IPS-18a (cell line): Measurements from ENCODE around the gene SH3RF2.

ENCODE experiments used
- H3K27ac ChIP-seq: one replicate; pipeline ENCODE4 v1.5.1; 2013; ENCODE audit warnings: low read length
- H3K27me3 ChIP-seq: one replicate; pipeline ENCODE4 v1.6.1; 2013; ENCODE audit warnings: mild to moderate bottlenecking, low read length; ENCODE audit not compliant: control insufficient read depth, insufficient read depth
- H3K36me3 ChIP-seq: one replicate; pipeline ENCODE4 v1.6.1; 2013; ENCODE audit warnings: low read depth, low read length; ENCODE audit not compliant: control insufficient read depth
- H3K4me1 ChIP-seq: one replicate; pipeline ENCODE4 v1.6.1; 2013; ENCODE audit warnings: low read depth, low read length; ENCODE audit not compliant: control insufficient read depth
- H3K4me3 ChIP-seq: one replicate; pipeline ENCODE4 v1.5.1; 2013; ENCODE audit warnings: low read length
- H3K9ac ChIP-seq: one replicate; pipeline ENCODE4 v1.6.1; 2013; ENCODE audit warnings: mild to moderate bottlenecking, low read length, moderate library complexity
- H3K9me3 ChIP-seq: one replicate; pipeline ENCODE4 v1.6.1; 2013; ENCODE audit warnings: low read depth, low read length; ENCODE audit not compliant: control insufficient read depth

Gene SH3RF2

GRCh38 chr5:145922059-145922458, 14.3 kb upstream of the SH3RF2 start:
- Histone ChIP-seq H3K9me3 (no peaks in the 10 kb centered on the region), H3K9ac (no peak overlapping the region), H3K36me3 (no peaks in the 10 kb centered on the region), H3K4me1 (peaks cover 9% of the 10 kb centered on the region), H3K27ac (no peak overlapping the region), H3K4me3 (no peak overlapping the region), H3K27me3 (no peaks in the 10 kb centered on the region)

GRCh38 chr5:145923405-145923804, 13.0 kb upstream of the SH3RF2 start:
- no peaks in the 10 kb centered on the region for H3K9me3 ChIP-seq
- no peak overlapping the region for H3K27ac ChIP-seq
- H3K36me3 ChIP-seq, result no peaks in the 10 kb centered on the region
- peaks cover 9% of the 10 kb centered on the region for H3K4me1 ChIP-seq
- no peaks in the 10 kb centered on the region for H3K27me3 ChIP-seq
- no peak overlapping the region for H3K9ac ChIP-seq
- H3K4me3 ChIP-seq, result no peak overlapping the region

- no peaks in the 10 kb centered on the region for H3K4me1 ChIP-seq
- H3K27me3 ChIP-seq, result no peaks in the 10 kb centered on the region
- no peak overlapping the region for H3K27ac ChIP-seq
- H3K36me3 ChIP-seq, result no peaks in the 10 kb centered on the region
- no peak overlapping the region for H3K9ac ChIP-seq
- no peaks in the 10 kb centered on the region for H3K9me3 ChIP-seq
- no peak overlapping the region for H3K4me3 ChIP-seq
Observed at GRCh38 chr5:145924849-145925248, 11.5 kb upstream of the SH3RF2 start.

DNA sequence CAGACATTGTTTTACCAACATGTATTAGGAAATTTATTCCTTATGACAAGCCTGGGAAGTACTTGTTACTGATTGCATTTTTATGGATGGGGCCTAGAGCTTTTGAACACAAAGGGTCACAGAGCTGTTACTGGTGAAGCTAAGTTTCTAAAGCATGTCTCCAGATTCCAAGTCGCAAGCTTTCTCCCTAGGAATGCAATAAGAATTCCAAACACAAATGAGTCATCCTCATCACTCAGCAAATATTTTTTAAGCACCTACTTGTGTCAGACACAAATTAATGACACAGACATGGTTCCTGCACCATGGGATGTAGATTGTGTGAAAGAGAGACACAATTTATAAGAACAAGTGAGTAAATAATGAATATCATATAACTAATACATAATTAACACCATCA, 11.0 kb upstream of the SH3RF2 start:
- no peaks in the 10 kb centered on the region for H3K27me3 ChIP-seq
- no peak overlapping the region for H3K9ac ChIP-seq
- H3K9me3 ChIP-seq, result no peaks in the 10 kb centered on the region
- no peak overlapping the region for H3K27ac ChIP-seq
- H3K36me3 ChIP-seq, result no peaks in the 10 kb centered on the region
- H3K4me3 ChIP-seq, result no peak overlapping the region
- no peaks in the 10 kb centered on the region for H3K4me1 ChIP-seq

DNA sequence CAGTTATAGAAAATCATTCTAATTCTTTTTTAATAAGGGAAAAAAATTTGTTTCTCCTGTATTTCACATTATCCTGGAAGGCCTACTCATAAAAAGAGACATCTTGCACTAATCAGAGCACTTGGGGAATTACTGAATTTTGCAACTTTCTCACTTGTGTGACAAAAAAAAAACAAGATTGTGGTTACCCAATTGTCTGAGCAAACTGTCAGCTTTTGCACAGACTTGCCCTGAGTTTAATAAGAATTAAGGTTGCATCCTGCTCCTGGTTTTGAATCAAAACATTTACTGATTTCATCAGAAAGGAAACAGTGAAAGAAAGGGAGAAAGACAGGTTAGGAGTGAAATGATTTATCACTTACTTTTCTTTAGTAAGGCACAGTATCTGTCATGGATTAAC, 10.6 kb upstream of the SH3RF2 start:
- Histone ChIP-seq H3K4me1 (no peaks in the 10 kb centered on the region), H3K27me3 (no peaks in the 10 kb centered on the region), H3K9ac (no peak overlapping the region), H3K9me3 (no peaks in the 10 kb centered on the region), H3K4me3 (no peak overlapping the region), H3K36me3 (no peaks in the 10 kb centered on the region), H3K27ac (no peak overlapping the region)

DNA sequence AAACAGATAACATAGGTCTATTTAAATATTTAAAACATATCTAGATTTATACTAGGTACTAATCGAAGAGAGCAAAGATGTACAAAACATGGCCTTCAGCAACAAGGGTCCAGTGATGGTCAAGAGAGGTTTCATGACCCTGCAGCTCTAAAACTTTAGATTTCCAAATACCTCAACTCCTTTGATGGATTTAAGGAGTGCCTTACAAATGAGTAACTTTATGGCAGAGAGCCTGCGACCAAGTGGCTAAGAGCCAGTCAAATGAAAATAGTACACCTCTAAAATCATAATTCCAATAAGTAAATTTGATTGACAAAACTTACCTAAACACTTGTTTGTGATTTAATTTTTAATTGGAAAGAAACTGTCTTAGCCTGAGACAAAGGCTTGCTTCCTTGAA, 4.7 kb upstream of the SH3RF2 start:
- no peak overlapping the region for H3K4me3 ChIP-seq
- peaks cover 10% of the 10 kb centered on the region for H3K4me1 ChIP-seq
- no peaks in the 10 kb centered on the region for H3K27me3 ChIP-seq
- no peaks in the 10 kb centered on the region for H3K36me3 ChIP-seq
- H3K27ac ChIP-seq, result no peak overlapping the region
- H3K9me3 ChIP-seq, result no peaks in the 10 kb centered on the region
- H3K9ac ChIP-seq, result no peak overlapping the region

DNA sequence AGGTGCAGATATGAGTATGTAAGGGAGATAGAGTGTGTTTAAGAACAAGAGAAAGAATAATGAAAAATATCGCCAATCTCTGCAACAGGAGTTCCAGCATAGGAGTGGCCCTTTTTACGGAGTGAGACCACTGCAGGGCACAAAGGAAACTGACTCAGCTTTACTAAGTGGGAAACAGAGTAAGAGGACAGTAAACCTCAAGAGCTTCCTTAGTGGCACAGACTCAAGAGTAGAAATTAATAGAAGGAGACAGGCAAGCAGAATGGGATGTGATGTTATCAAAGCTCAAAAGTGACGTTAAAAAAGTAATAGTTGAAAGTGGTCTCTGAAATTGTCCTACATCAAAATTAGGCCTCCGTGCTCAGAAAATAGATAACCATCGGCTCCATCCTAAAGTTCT, 2.1 kb upstream of the SH3RF2 start:
- no peak overlapping the region for H3K4me3 ChIP-seq
- H3K9me3 ChIP-seq, result no peaks in the 10 kb centered on the region
- no peak overlapping the region for H3K9ac ChIP-seq
- H3K4me1 ChIP-seq, result peaks cover 29% of the 10 kb centered on the region
- H3K27me3 ChIP-seq, result peaks cover 12% of the 10 kb centered on the region
- no peak overlapping the region for H3K27ac ChIP-seq
- H3K36me3 ChIP-seq, result no peaks in the 10 kb centered on the region

- H3K9ac ChIP-seq, result peak overlapping the region; percentile 47
- H3K4me1 ChIP-seq, result peaks cover 33% of the 10 kb centered on the region
- no peaks in the 10 kb centered on the region for H3K9me3 ChIP-seq
- peaks cover 12% of the 10 kb centered on the region for H3K27me3 ChIP-seq
- no peaks in the 10 kb centered on the region for H3K36me3 ChIP-seq
- no peak overlapping the region for H3K27ac ChIP-seq
- H3K4me3 ChIP-seq, result peak overlapping the region; percentile 57
Observed at GRCh38 chr5:145937432-145938250, 1.3 kb downstream of the SH3RF2 start.

DNA sequence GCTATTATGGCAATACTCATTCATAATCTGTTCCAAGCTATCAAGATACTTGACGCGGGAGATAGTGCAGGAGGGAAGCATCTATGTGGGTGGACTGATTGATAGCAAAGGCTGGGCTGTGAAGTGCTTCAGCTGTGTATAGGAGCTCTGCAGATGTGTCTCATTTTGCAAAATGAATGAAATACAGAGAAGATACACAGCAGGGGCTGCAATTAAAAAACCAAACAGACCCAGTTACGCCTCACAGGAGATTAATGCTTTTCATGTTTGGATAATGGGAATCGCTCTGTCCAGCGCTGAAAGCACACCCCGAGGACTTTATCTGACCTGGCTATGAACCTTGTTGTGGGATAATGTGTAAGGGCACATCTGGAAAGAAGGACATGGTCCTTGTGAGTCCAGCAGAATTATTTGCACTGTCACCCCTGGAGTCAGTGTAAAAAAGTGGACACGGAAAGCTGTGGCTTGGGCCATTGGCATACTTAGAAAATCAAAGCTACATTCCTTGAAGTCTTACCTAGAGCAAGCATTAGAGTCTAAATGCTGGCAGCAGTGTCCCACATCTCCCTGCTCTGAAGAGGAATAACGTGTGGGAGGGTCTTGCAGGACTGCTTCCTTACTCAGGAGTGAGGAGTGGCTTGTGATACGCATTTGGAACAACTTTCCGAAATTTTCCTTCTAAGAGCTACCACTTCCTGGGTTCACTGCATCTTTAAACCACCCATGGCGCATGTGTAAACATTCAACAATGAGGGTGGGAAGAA, 2.6 kb downstream of the SH3RF2 start:
- H3K4me3 ChIP-seq, result no peak overlapping the region
- peaks cover 12% of the 10 kb centered on the region for H3K27me3 ChIP-seq
- no peaks in the 10 kb centered on the region for H3K9me3 ChIP-seq
- H3K27ac ChIP-seq, result no peak overlapping the region
- no peaks in the 10 kb centered on the region for H3K36me3 ChIP-seq
- H3K4me1 ChIP-seq, result peaks cover 33% of the 10 kb centered on the region
- no peak overlapping the region for H3K9ac ChIP-seq

- H3K36me3 ChIP-seq, result no peaks in the 10 kb centered on the region
- H3K4me3 ChIP-seq, result no peak overlapping the region
- no peaks in the 10 kb centered on the region for H3K9me3 ChIP-seq
- no peak overlapping the region for H3K27ac ChIP-seq
- no peak overlapping the region for H3K9ac ChIP-seq
- H3K4me1 ChIP-seq, result peaks cover 33% of the 10 kb centered on the region
- H3K27me3 ChIP-seq, result peaks cover 12% of the 10 kb centered on the region
Observed at GRCh38 chr5:145939540-145940065, 3.2 kb downstream of the SH3RF2 start.

DNA sequence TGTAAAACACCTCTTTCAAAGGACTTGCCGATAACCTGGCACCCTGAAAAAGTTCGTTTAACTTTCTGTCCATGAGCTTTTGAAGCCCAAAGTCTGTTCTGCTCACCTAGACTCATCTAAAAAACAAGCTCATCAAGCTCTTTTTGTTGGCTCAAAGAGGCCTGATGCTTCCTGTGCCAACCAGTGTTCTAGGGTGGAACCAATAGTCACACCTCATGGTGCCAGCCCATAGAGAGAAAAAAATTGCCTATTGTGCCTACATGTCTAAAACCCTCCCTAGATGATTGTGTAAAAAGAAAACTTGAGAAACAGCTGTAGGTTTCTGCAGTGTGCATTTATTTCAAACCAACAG, 4.7 kb downstream of the SH3RF2 start:
- no peak overlapping the region for H3K4me3 ChIP-seq
- peaks cover 12% of the 10 kb centered on the region for H3K27me3 ChIP-seq
- H3K9ac ChIP-seq, result no peak overlapping the region
- no peaks in the 10 kb centered on the region for H3K9me3 ChIP-seq
- peaks cover 26% of the 10 kb centered on the region for H3K4me1 ChIP-seq
- H3K36me3 ChIP-seq, result no peaks in the 10 kb centered on the region
- H3K27ac ChIP-seq, result no peak overlapping the region
